SK-N-MC (cell line): Measurements from ENCODE around the gene LRMDA.

Source experiments
- FOXP2 ChIP-seq: optimal IDR thresholded peaks from 2 replicates; pipeline ENCODE3; 2011; ENCODE audit warnings: mild to moderate bottlenecking, moderate library complexity; ENCODE audit not compliant: insufficient read depth; ENCODE audit errors: extremely low read length, control extremely low read depth
- POLR2AphosphoS5 ChIP-seq: IDR thresholded peaks from 2 replicates; pipeline ENCODE4 v1.6.1; 2012; ENCODE audit warnings: mild to moderate bottlenecking, low read depth, low read length, borderline replicate concordance

- no peak for TF ChIP-seq FOXP2
- TF ChIP-seq POLR2AphosphoS5 = no peak
Observed at GRCh38 chr10:75399461-75400162, 31.8 kb upstream of the LRMDA start.
